Smooth muscle cell of the coronary artery (primary cell): Measurements from ENCODE around the gene OOSP4A. TPM values are rescaled to one million over a fixed set of nuclear protein-coding genes. Genes with fewer than 3 reads are reported as not detected.

Experiments
- total RNA-seq: library from RNA; depleted of rRNA; stranded (reverse); fragments of >200 nt; gene quantifications from 2 replicates; pipeline ENCODE4 v1.2.3, GENCODE V29; 2014; ENCODE audit warnings: low replicate concordance

Gene OOSP4A
- not detected in 2 replicates for total RNA-seq

GRCh38 chr11:59963733-59964132, at the start of gene OOSP4A:
OOSP4A (plus strand) TSS chr11:59964033; CDS start chr11:59964033, 0 bp downstream.

GRCh38 chr11:59938132-59938531, 25.7 kb upstream of the OOSP4A start, which contains the start of gene OOSP1:
OOSP1 (plus strand) TSS chr11:59938432; CDS start chr11:59938455, 23 bp downstream.

GRCh38 chr11:60016881-60017280, 53.0 kb downstream of the OOSP4A start, which contains the start of gene OOSP4B:
OOSP4B (plus strand) TSS chr11:60017181.

Other genes starting within 250 kb of the OOSP4A start
- 18.5 and 18.7 TPM in 2 replicates for gene STX3, start 208.7 kb upstream of the OOSP4A start, total RNA-seq
- gene MRPL16, start 153.3 kb upstream of the OOSP4A start, total RNA-seq: 30.5 and 35.3 TPM in 2 replicates
- gene CBLIF, start 118.5 kb upstream of the OOSP4A start, total RNA-seq: not detected in 2 replicates
- gene TCN1, start 97.5 kb upstream of the OOSP4A start, total RNA-seq: not detected in 2 replicates
- not detected in 2 replicates for gene OOSP3, start 85.3 kb upstream of the OOSP4A start, total RNA-seq
- gene OOSP1, start 25.6 kb upstream of the OOSP4A start, total RNA-seq: not detected in 2 replicates
- gene OOSP4B, start 53.1 kb downstream of the OOSP4A start, total RNA-seq: not detected in 2 replicates
- not detected in 2 replicates for gene OOSP2, start 76.4 kb downstream of the OOSP4A start, total RNA-seq
- gene MS4A3, start 92.6 kb downstream of the OOSP4A start, total RNA-seq: not detected in 2 replicates
- gene MS4A2, start 124.6 kb downstream of the OOSP4A start, total RNA-seq: not detected in 2 replicates
- gene MS4A6A, start 219.1 kb downstream of the OOSP4A start, total RNA-seq: not detected in 2 replicates